HG03095 (cell line): Measurements from ENCODE around the gene SMAD7.

Experiments
- ATAC-seq: cut with Tn5 transposase; IDR thresholded peaks from one replicate; pipeline ENCODE4 v1.9.1; 2021; ENCODE audit warnings: moderate library complexity; ENCODE audit not compliant: unreplicated experiment

The SMAD7 gene

GRCh38 chr18:48931680-48932461 is 18.9 kb downstream of the SMAD7 start:
- ATAC-seq = peak; percentile 31

GRCh38 chr18:48930926-48931325 is 19.8 kb downstream of the SMAD7 start:
- ATAC-seq = no peak

GRCh38 chr18:48929941-48930713 is 20.6 kb downstream of the SMAD7 start:
- ATAC-seq = no peak

- no peak for ATAC-seq
These were observed 21.6 kb downstream of the SMAD7 start for GRCh38 chr18:48929212-48929612.

- peak; percentile 65 for ATAC-seq
These were observed 22.0 kb downstream of the SMAD7 start for GRCh38 chr18:48928787-48929186.

GRCh38 chr18:48927286-48928080 is 23.3 kb downstream of the SMAD7 start:
- no peak for ATAC-seq

GRCh38 chr18:48926420-48926857 is 24.3 kb downstream of the SMAD7 start:
- ATAC-seq = no peak

- no peak for ATAC-seq
These were observed 25.3 kb downstream of the SMAD7 start for GRCh38 chr18:48925491-48925780.

GRCh38 chr18:48924630-48925490 is 25.9 kb downstream of the SMAD7 start:
- no peak for ATAC-seq

GRCh38 chr18:48923746-48924629 is 26.8 kb downstream of the SMAD7 start:
- no peak for ATAC-seq

- no peak for ATAC-seq
These were observed 27.7 kb downstream of the SMAD7 start for GRCh38 chr18:48922801-48923730.

- no peak for ATAC-seq
These were observed 28.5 kb downstream of the SMAD7 start for GRCh38 chr18:48922226-48922800.

- no peak for ATAC-seq
These were observed 29.2 kb downstream of the SMAD7 start for GRCh38 chr18:48921305-48922225.

- no peak for ATAC-seq
These were observed 30.2 kb downstream of the SMAD7 start for GRCh38 chr18:48920408-48921038.

- ATAC-seq = no peak
These were observed 31.2 kb downstream of the SMAD7 start for GRCh38 chr18:48919547-48919946.

GRCh38 chr18:48918660-48919456 is 31.9 kb downstream of the SMAD7 start:
- no peak for ATAC-seq
